Measurements from ENCODE around the gene ANGEL2. TPM values are rescaled to one million over a fixed set of nuclear protein-coding genes. Genes with fewer than 3 reads are reported as not detected.

ANGEL2 gene
- total and polyA plus RNA-seq, 2 of the 4 experiments (the other 2 are of a cell fraction) = 13.4 to 44.1 TPM

GRCh38 chr1:212966616-212967015 lies 49.1 kb downstream of the ANGEL2 start:
- Histone ChIP-seq H4K8ac (ENCODE audit: low read depth in 2 of 2, low read length in 2 of 2) (no peak overlapping the region), H3K18ac (ENCODE audit: low read depth, low read length) (no peak overlapping the region), H4K5ac (ENCODE audit: low read depth, low read length) (no peak overlapping the region), H4K91ac (ENCODE audit: insufficient read depth, low read depth, low read length) (no peak overlapping the region), H2BK20ac (ENCODE audit: low read depth, low read length) (no peak overlapping the region), H3K56ac (ENCODE audit: extremely low read depth, insufficient read depth, low read length) (no peak overlapping the region), H3K9me3 (ENCODE audit: control insufficient read depth, insufficient read depth, low read length) (no peaks in the 10 kb centered on the region), H3K4me1 (ENCODE audit: control insufficient read depth, insufficient read depth, low read length) (peaks cover 3% of the 10 kb centered on the region; the same call in 1 of the 2 replicates), H2AK5ac (ENCODE audit: low read depth, low read length) (no peak overlapping the region), H4K20me1 (ENCODE audit: insufficient read depth, low read length) (no peaks in the 10 kb centered on the region), H2BK15ac (ENCODE audit: low read depth, low read length) (no peak overlapping the region), H3K23ac (ENCODE audit: low read depth, low read length) (no peak overlapping the region), H3K36me3 (ENCODE audit: control insufficient read depth, insufficient read depth, low read length) (peaks cover 24% of the 10 kb centered on the region), H3K14ac (replicated peaks; ENCODE audit: low read depth, low read length) (no peak overlapping the region), H2AFZ (replicated peaks; ENCODE audit: low read length, poor library complexity) (no peak overlapping the region), H3K9ac (ENCODE audit: low read depth, low read length) (no peak overlapping the region), H3K79me1 (ENCODE audit: low read depth in 1 of 2, low read length in 2 of 2) (no peaks in the 10 kb centered on the region), H3K27ac (ENCODE audit: insufficient read depth, low read length) (no peak overlapping the region), H3K4me2 (ENCODE audit: low read depth, low read length) (no peak overlapping the region), H3K4me3 (ENCODE audit: insufficient read depth, low read depth, low read length) (no peak overlapping the region), H3K27me3 (ENCODE audit: control insufficient read depth, insufficient read depth, low read length) (no peaks in the 10 kb centered on the region), H2BK5ac (ENCODE audit: low read depth, low read length, poor library complexity, severe bottlenecking) (no peak overlapping the region), H3K9me1 (ENCODE audit: insufficient read depth, low read length) (no peaks in the 10 kb centered on the region), H2AK9ac (replicated peaks; ENCODE audit: low read depth, low read length, poor library complexity) (no peak overlapping the region), H2BK120ac (ENCODE audit: low read depth, low read length) (no peak overlapping the region), H3K4ac (ENCODE audit: low read depth, low read length) (no peak overlapping the region)
- POLR2A ChIA-PET (ENCODE audit: unreplicated experiment) = no interaction called here
- CTCF ChIA-PET = no interaction called here
- DNase-seq (no peak), ATAC-seq (ENCODE audit: low read depth) (no peak)
- intact Hi-C loops (cut with micrococcal nuclease) = no loop called here
- 80% methylated on average over 1 of the region's 5 CpGs; no CpG with 5 or more reads in 1 of the 2 experiments for WGBS, 2 experiments (ENCODE audit: extremely low coverage in 2 of 2, insufficient read length in 1 of 2)
- no peak for TF ChIP-seq NFE2L2 (IDR thresholded peaks at IDR 0.05; ENCODE audit: low read depth, low read length)
- no peak for TF ChIP-seq RFX5 (IDR thresholded peaks at IDR 0.05; ENCODE audit: low read depth, low read length)
- no peak for TF ChIP-seq CEBPB (IDR thresholded peaks at IDR 0.05; ENCODE audit: low read depth, low read length)
- TF ChIP-seq RAD21 (IDR thresholded peaks at IDR 0.05; ENCODE audit: low read length) = no peak
- no peak for TF ChIP-seq CTCF (conservative IDR thresholded peaks at IDR 0.05; ENCODE audit: low read depth, low read length)
- TF ChIP-seq USF2 (IDR thresholded peaks at IDR 0.05; ENCODE audit: low read depth, low read length) = no peak
- no peak for TF ChIP-seq MAFK (IDR thresholded peaks at IDR 0.05; ENCODE audit: low read depth, low read length)
- no peak for TF ChIP-seq POLR2A (IDR thresholded peaks at IDR 0.05; ENCODE audit: low read depth, low read length)
- TF ChIP-seq ELK1 (IDR thresholded peaks at IDR 0.05; ENCODE audit: borderline replicate concordance, low read depth, low read length) = no peak
- no peak for TF ChIP-seq MXI1 (IDR thresholded peaks at IDR 0.05; ENCODE audit: borderline replicate concordance, low read depth, low read length)
- no peak for TF ChIP-seq CHD1 (IDR thresholded peaks at IDR 0.05; ENCODE audit: low read depth, low read length)
- no peak for TF ChIP-seq FOS (IDR thresholded peaks at IDR 0.05; ENCODE audit: low read depth, low read length)
- no peak for TF ChIP-seq BHLHE40 (IDR thresholded peaks at IDR 0.05; ENCODE audit: low read depth, low read length)
- no peak for TF ChIP-seq SMC3 (IDR thresholded peaks at IDR 0.05; ENCODE audit: low read depth, low read length)
- no peak for TF ChIP-seq RCOR1 (IDR thresholded peaks at IDR 0.05; ENCODE audit: insufficient replicate concordance, low read length)
- no peak for TF ChIP-seq MAZ (IDR thresholded peaks at IDR 0.05; ENCODE audit: borderline replicate concordance, low read depth, low read length)
- in situ Hi-C loops (cut with MboI; ENCODE audit: low sequenced_read_pairs) = no loop called here
- dilution Hi-C loops (cut with HindIII; ENCODE audit: low sequenced_read_pairs, unreplicated experiment) = no loop called here
- no TSS peak for BruUV-seq (replicated peaks)
